Measurements from ENCODE around the gene TRAF3IP1.
"Not testable (repeated sequence)": the region's sequence is repeated elsewhere in the genome, so short reads cannot be mapped to it uniquely, and the experiment has no call there.

The TRAF3IP1 gene

DNA sequence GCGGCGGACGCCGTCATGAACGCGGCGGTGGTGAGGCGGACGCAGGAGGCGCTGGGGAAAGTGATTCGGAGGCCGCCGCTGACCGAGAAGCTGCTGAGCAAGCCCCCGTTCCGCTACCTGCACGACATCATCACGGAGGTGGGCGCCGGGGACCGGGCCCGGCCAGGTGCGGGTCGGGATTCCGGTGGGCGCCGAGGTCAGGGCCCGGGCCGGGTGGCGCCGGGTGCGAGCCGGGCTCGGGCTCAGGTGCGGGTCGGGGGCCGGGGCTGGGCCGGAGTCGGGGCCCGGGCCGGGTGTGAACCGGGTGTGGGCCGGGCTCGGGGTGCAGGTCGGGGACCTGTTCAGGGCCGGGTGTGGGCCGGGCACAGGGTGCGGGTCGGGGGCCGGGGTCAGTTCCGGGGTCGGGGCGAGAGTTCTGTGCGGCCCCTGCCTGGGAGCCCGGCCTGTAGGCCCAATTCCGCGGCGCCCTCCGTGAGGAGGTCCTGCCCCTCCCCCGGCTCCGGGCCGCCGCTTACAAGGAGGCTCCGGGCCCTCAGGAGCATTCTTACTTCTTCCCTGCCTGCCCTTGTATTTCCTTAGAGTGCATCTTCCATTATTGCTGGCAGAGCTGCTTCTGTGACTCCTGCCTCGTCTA is 447 bp downstream of the TRAF3IP1 start:
- Histone ChIP-seq H3K18ac (ENCODE audit: low read length) (no peak overlapping the region), H4K8ac (ENCODE audit: low read depth, low read length) (peak overlapping the region; percentile 66), H2AK5ac (ENCODE audit: low read length) (no peak overlapping the region), H3K79me2 (ENCODE audit: control insufficient read depth, insufficient read depth, low read length) (no peaks in the 10 kb centered on the region), H3K9ac (ENCODE audit: low read length) (peak overlapping the region; percentile 63), H3K27me3 (ENCODE audit: insufficient read depth, low read length, poor library complexity) (no peaks in the 10 kb centered on the region), H3K4me3 (ENCODE audit: low read length) (peak overlapping the region; percentile 51), H2BK15ac (replicated peaks; ENCODE audit: low read depth) (no peak overlapping the region), H3K4ac (ENCODE audit: low read depth, low read length) (peak overlapping the region; percentile 45), H3K36me3 (ENCODE audit: control insufficient read depth, insufficient read depth, low read length) (no peaks in the 10 kb centered on the region), H3K4me2 (ENCODE audit: low read length) (peak overlapping the region; percentile 64), H2BK5ac (ENCODE audit: low read length) (no peak overlapping the region), H3K4me1 (ENCODE audit: control insufficient read depth, low read depth, low read length) (peaks cover 2% of the 10 kb centered on the region), H3K56ac (ENCODE audit: low read length) (peak overlapping the region; percentile 85), H4K5ac (ENCODE audit: low read length) (no peak overlapping the region), H3K27ac (ENCODE audit: low read depth, low read length) (no peak overlapping the region), H3K79me1 (ENCODE audit: low read length) (peaks cover 2% of the 10 kb centered on the region), H3K23ac (ENCODE audit: low read length) (no peak overlapping the region), H2BK120ac (ENCODE audit: low read depth, low read length) (no peak overlapping the region)
- WGBS (ENCODE audit: extremely low coverage, insufficient coverage, low lambda C conversion rate) = no CpG with 5 or more reads among the region's 65 CpGs
- peak; percentile 28 for DNase-seq

GRCh38 chr2:238321467-238321866 is 1.1 kb downstream of the TRAF3IP1 start:
- Histone ChIP-seq H3K36me3 (ENCODE audit: control insufficient read depth, insufficient read depth, low read length) (no peaks in the 10 kb centered on the region), H4K8ac (ENCODE audit: low read depth, low read length) (no peak overlapping the region), H2BK120ac (ENCODE audit: low read depth, low read length) (no peak overlapping the region), H3K4ac (ENCODE audit: low read depth, low read length) (no peak overlapping the region), H3K79me2 (ENCODE audit: control insufficient read depth, insufficient read depth, low read length) (no peaks in the 10 kb centered on the region), H3K23ac (ENCODE audit: low read length) (no peak overlapping the region), H3K4me1 (ENCODE audit: control insufficient read depth, low read depth, low read length) (peaks cover 2% of the 10 kb centered on the region), H3K56ac (ENCODE audit: low read length) (peak overlapping the region; percentile 85), H3K79me1 (ENCODE audit: low read length) (peaks cover 2% of the 10 kb centered on the region), H2AK5ac (ENCODE audit: low read length) (no peak overlapping the region), H3K27me3 (ENCODE audit: insufficient read depth, low read length, poor library complexity) (no peaks in the 10 kb centered on the region), H2BK5ac (ENCODE audit: low read length) (no peak overlapping the region), H4K5ac (ENCODE audit: low read length) (no peak overlapping the region), H3K27ac (ENCODE audit: low read depth, low read length) (no peak overlapping the region), H2BK15ac (replicated peaks; ENCODE audit: low read depth) (no peak overlapping the region), H3K18ac (ENCODE audit: low read length) (no peak overlapping the region), H3K9ac (ENCODE audit: low read length) (peak overlapping the region; percentile 63), H3K4me2 (ENCODE audit: low read length) (peak overlapping the region; percentile 64), H3K4me3 (ENCODE audit: low read length) (no peak overlapping the region)
- no peak for DNase-seq
- WGBS (ENCODE audit: extremely low coverage, insufficient coverage, low lambda C conversion rate) = no CpG with 5 or more reads among the region's 9 CpGs

DNA sequence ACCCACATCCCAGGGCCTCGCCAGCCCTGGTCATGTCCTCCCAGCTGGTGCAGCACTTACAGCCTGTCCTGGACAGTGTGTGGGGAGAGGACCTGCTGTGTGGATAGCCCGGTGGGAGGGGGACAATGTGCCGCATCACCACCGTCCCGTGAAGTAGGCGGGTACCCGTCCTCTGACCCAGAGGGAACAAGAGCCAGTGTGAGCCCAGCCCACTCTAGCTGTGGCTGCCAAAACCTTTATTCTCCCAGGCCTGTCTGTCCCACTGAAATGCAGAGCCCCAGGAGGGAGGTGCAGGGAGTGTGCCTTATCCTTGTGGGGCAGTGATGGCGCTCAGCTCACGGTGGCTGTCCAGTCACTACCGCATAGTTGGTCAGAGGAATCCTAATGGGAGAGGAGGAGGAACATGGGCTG is 1.7 kb downstream of the TRAF3IP1 start:
- peaks cover 2% of the 10 kb centered on the region for H3K4me1 ChIP-seq (ENCODE audit: control insufficient read depth, low read depth, low read length)
- no peak overlapping the region for H2BK15ac ChIP-seq (replicated peaks; ENCODE audit: low read depth)
- H3K4me2 ChIP-seq (ENCODE audit: low read length) = no peak overlapping the region
- DNase-seq = no peak
- H3K9ac ChIP-seq (ENCODE audit: low read length) = no peak overlapping the region
- no peak overlapping the region for H4K5ac ChIP-seq (ENCODE audit: low read length)
- H3K27me3 ChIP-seq (ENCODE audit: insufficient read depth, low read length, poor library complexity) = no peaks in the 10 kb centered on the region
- no peak overlapping the region for H3K4ac ChIP-seq (ENCODE audit: low read depth, low read length)
- H2AK5ac ChIP-seq (ENCODE audit: low read length) = no peak overlapping the region
- H4K8ac ChIP-seq (ENCODE audit: low read depth, low read length) = no peak overlapping the region
- no peak overlapping the region for H2BK120ac ChIP-seq (ENCODE audit: low read depth, low read length)
- H3K23ac ChIP-seq (ENCODE audit: low read length) = no peak overlapping the region
- H3K36me3 ChIP-seq (ENCODE audit: control insufficient read depth, insufficient read depth, low read length) = no peaks in the 10 kb centered on the region
- no peaks in the 10 kb centered on the region for H3K79me2 ChIP-seq (ENCODE audit: control insufficient read depth, insufficient read depth, low read length)
- H3K79me1 ChIP-seq (ENCODE audit: low read length) = peaks cover 2% of the 10 kb centered on the region
- no peak overlapping the region for H3K27ac ChIP-seq (ENCODE audit: low read depth, low read length)
- WGBS (ENCODE audit: extremely low coverage, insufficient coverage, low lambda C conversion rate) = no CpG with 5 or more reads among the region's 10 CpGs
- H3K4me3 ChIP-seq (ENCODE audit: low read length) = no peak overlapping the region
- no peak overlapping the region for H3K18ac ChIP-seq (ENCODE audit: low read length)
- H2BK5ac ChIP-seq (ENCODE audit: low read length) = no peak overlapping the region
- no peak overlapping the region for H3K56ac ChIP-seq (ENCODE audit: low read length)

DNA sequence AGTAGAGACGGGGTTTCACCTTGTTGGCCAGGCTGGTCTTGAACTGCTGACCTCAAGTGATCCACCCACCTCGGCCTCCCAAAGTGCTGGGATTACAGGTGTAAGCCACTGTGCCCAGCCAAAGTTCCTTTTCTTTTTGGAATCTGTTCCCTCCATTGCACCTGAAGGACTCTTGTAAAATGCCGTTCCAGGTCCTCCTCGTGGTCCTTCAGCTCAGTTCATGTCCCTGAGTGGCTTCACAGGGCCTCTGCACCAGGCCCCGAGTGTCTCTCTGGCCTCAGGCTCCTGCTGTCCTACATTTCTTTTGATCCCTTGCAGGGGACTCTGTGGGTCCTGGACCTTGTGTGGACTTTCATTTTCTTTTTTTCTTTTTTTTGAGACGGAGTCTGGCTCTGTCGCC is 3.9 kb downstream of the TRAF3IP1 start:
- not testable (repeated sequence) for H2BK120ac ChIP-seq (ENCODE audit: low read depth, low read length); H2AK5ac ChIP-seq (ENCODE audit: low read length); H2BK15ac ChIP-seq (replicated peaks; ENCODE audit: low read depth); H3K79me2 ChIP-seq (ENCODE audit: control insufficient read depth, insufficient read depth, low read length); DNase-seq; H3K4me1 ChIP-seq (ENCODE audit: control insufficient read depth, low read depth, low read length); H3K56ac ChIP-seq (ENCODE audit: low read length); H3K27ac ChIP-seq (ENCODE audit: low read depth, low read length); H3K23ac ChIP-seq (ENCODE audit: low read length); H3K79me1 ChIP-seq (ENCODE audit: low read length); H3K18ac ChIP-seq (ENCODE audit: low read length); H2BK5ac ChIP-seq (ENCODE audit: low read length); H3K4ac ChIP-seq (ENCODE audit: low read depth, low read length); H4K5ac ChIP-seq (ENCODE audit: low read length); H3K4me2 ChIP-seq (ENCODE audit: low read length); H3K27me3 ChIP-seq (ENCODE audit: insufficient read depth, low read length, poor library complexity); H3K4me3 ChIP-seq (ENCODE audit: low read length); H3K36me3 ChIP-seq (ENCODE audit: control insufficient read depth, insufficient read depth, low read length); H3K9ac ChIP-seq (ENCODE audit: low read length); H4K8ac ChIP-seq (ENCODE audit: low read depth, low read length)
- no CpG with 5 or more reads among the region's 7 CpGs for whole genome bisulfite sequencing (ENCODE audit: extremely low coverage, insufficient coverage, low lambda C conversion rate)

DNA sequence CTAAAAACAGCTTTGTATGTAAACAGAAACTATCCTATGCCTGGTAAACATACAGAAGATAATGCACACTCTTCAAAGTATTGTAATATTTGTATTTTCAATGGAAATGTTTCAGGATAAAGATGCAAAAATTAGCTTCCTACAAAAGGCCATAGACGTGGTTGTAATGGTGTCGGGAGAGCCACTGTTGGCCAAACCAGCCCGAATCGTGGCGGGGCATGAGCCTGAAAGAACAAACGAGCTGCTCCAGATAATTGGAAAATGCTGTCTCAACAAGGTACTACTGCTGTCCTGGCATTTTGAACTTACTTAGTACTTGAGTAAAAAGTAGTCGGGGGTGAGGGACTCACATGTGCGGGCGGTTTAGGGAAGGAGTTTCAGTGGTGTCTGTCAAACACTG is 5.4 kb downstream of the TRAF3IP1 start:
- Histone ChIP-seq H3K18ac (ENCODE audit: low read length) (no peak overlapping the region), H3K4me2 (ENCODE audit: low read length) (no peak overlapping the region), H3K23ac (ENCODE audit: low read length) (no peak overlapping the region), H2AK5ac (ENCODE audit: low read length) (no peak overlapping the region), H4K5ac (ENCODE audit: low read length) (no peak overlapping the region), H4K8ac (ENCODE audit: low read depth, low read length) (no peak overlapping the region), H3K4me3 (ENCODE audit: low read length) (no peak overlapping the region), H3K36me3 (ENCODE audit: control insufficient read depth, insufficient read depth, low read length) (no peaks in the 10 kb centered on the region), H3K79me1 (ENCODE audit: low read length) (peaks cover 2% of the 10 kb centered on the region), H3K4ac (ENCODE audit: low read depth, low read length) (no peak overlapping the region), H3K56ac (ENCODE audit: low read length) (no peak overlapping the region), H3K27ac (ENCODE audit: low read depth, low read length) (no peak overlapping the region), H3K27me3 (ENCODE audit: insufficient read depth, low read length, poor library complexity) (no peaks in the 10 kb centered on the region), H2BK15ac (replicated peaks; ENCODE audit: low read depth) (no peak overlapping the region), H3K9ac (ENCODE audit: low read length) (no peak overlapping the region), H3K4me1 (ENCODE audit: control insufficient read depth, low read depth, low read length) (peaks cover 2% of the 10 kb centered on the region), H2BK120ac (ENCODE audit: low read depth, low read length) (no peak overlapping the region), H3K79me2 (ENCODE audit: control insufficient read depth, insufficient read depth, low read length) (no peaks in the 10 kb centered on the region), H2BK5ac (ENCODE audit: low read length) (no peak overlapping the region)
- WGBS (ENCODE audit: extremely low coverage, insufficient coverage, low lambda C conversion rate) = no CpG with 5 or more reads among the region's 9 CpGs
- no peak for DNase-seq

DNA sequence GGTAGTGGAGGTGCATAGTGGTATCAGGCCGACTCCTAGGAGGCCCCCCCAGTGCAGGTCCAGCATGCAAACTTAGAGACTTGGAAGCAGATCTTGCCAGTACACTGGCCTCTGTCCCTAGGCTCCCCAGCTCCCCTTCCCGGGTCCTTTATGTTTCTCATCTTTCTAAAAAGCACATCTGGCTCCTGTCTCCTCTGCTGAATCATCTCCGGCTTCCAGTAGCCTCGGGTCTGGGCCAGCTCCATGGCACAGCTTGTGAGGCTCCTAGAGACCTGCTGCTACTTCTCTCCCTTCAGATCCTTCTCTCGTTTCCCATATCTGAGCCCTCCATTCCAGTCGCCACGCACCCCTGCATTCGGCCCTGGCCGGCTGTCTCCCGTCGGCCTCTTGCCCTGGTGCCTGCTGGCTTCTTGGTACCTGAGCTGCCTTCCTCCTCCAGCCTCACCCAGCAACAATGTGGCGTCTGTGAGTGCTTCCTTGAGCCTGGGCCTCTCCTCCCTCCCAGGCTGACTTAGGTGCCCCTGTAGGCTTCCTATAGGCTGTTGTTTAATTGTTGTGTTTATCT is 6.6 kb downstream of the TRAF3IP1 start:
- Histone ChIP-seq H3K79me2 (ENCODE audit: control insufficient read depth, insufficient read depth, low read length) (no peaks in the 10 kb centered on the region), H3K23ac (ENCODE audit: low read length) (no peak overlapping the region), H3K79me1 (ENCODE audit: low read length) (peaks cover under 1% of the 10 kb centered on the region), H3K4me3 (ENCODE audit: low read length) (no peak overlapping the region), H3K4me2 (ENCODE audit: low read length) (no peak overlapping the region), H4K8ac (ENCODE audit: low read depth, low read length) (no peak overlapping the region), H3K27ac (ENCODE audit: low read depth, low read length) (no peak overlapping the region), H2BK15ac (replicated peaks; ENCODE audit: low read depth) (no peak overlapping the region), H3K4ac (ENCODE audit: low read depth, low read length) (no peak overlapping the region), H3K9ac (ENCODE audit: low read length) (no peak overlapping the region), H2AK5ac (ENCODE audit: low read length) (no peak overlapping the region), H3K36me3 (ENCODE audit: control insufficient read depth, insufficient read depth, low read length) (no peaks in the 10 kb centered on the region), H3K4me1 (ENCODE audit: control insufficient read depth, low read depth, low read length) (no peaks in the 10 kb centered on the region), H3K18ac (ENCODE audit: low read length) (no peak overlapping the region), H3K56ac (ENCODE audit: low read length) (no peak overlapping the region), H3K27me3 (ENCODE audit: insufficient read depth, low read length, poor library complexity) (no peaks in the 10 kb centered on the region), H2BK120ac (ENCODE audit: low read depth, low read length) (no peak overlapping the region), H2BK5ac (ENCODE audit: low read length) (no peak overlapping the region), H4K5ac (ENCODE audit: low read length) (no peak overlapping the region)
- no peak for DNase-seq
- no CpG with 5 or more reads among the region's 12 CpGs for WGBS (ENCODE audit: extremely low coverage, insufficient coverage, low lambda C conversion rate)
